GM19351 (cell line): ENCODE results near the gene FOXD1.
A peak's percentile ranks its signal among the peaks of the same experiment; 100 is the strongest.
"Not testable (repeated sequence)": the region's sequence is repeated elsewhere in the genome, so short reads cannot be mapped to it uniquely, and the experiment has no call there.

Source experiments
- ATAC-seq: cut with Tn5 transposase; IDR thresholded peaks from one replicate; pipeline ENCODE4 v1.9.1; 2021; ENCODE audit warnings: mild to moderate bottlenecking, moderate library complexity; ENCODE audit not compliant: unreplicated experiment

Gene FOXD1

GRCh38 chr5:73464016-73464745 is 15.6 kb upstream of the FOXD1 start:
- ATAC-seq, result no peak

- ATAC-seq, result no peak
Observed at GRCh38 chr5:73460133-73460532, 11.6 kb upstream of the FOXD1 start.

GRCh38 chr5:73459366-73459765 is 10.8 kb upstream of the FOXD1 start:
- ATAC-seq, result no peak

- not testable (repeated sequence) for ATAC-seq
Observed at GRCh38 chr5:73456462-73456861, 7.9 kb upstream of the FOXD1 start.

- ATAC-seq, result no peak
Observed at GRCh38 chr5:73454379-73455036, 5.9 kb upstream of the FOXD1 start.

GRCh38 chr5:73452215-73452614 is 3.6 kb upstream of the FOXD1 start:
- no peak for ATAC-seq

- ATAC-seq, result no peak
Observed at GRCh38 chr5:73451224-73452130, 2.9 kb upstream of the FOXD1 start.

GRCh38 chr5:73450672-73451223 is 2.2 kb upstream of the FOXD1 start:
- ATAC-seq, result no peak

GRCh38 chr5:73450137-73450536 is 1.6 kb upstream of the FOXD1 start:
- ATAC-seq, result no peak

GRCh38 chr5:73447530-73448462 is 781 bp downstream of the FOXD1 start:
- ATAC-seq, result peak; percentile 15

GRCh38 chr5:73446631-73447529 is 1.7 kb downstream of the FOXD1 start:
- ATAC-seq, result no peak

GRCh38 chr5:73445665-73446630 is 2.6 kb downstream of the FOXD1 start:
- no peak for ATAC-seq

GRCh38 chr5:73444499-73445438 is 3.8 kb downstream of the FOXD1 start:
- no peak for ATAC-seq

GRCh38 chr5:73443829-73444498 is 4.6 kb downstream of the FOXD1 start:
- ATAC-seq, result no peak

GRCh38 chr5:73442996-73443627 is 5.5 kb downstream of the FOXD1 start:
- ATAC-seq, result no peak
